ENCODE data around the gene KANK2. TPM values are rescaled to one million over a fixed set of nuclear protein-coding genes. Genes with fewer than 3 reads are reported as not detected.

Gene KANK2
- total and polyA plus RNA-seq, 10 of the 15 experiments (the other 5 are each of a cell fraction or from before 2014, with no cell fraction given): 4.9 to 33.0 (median 21.0) TPM

DNA sequence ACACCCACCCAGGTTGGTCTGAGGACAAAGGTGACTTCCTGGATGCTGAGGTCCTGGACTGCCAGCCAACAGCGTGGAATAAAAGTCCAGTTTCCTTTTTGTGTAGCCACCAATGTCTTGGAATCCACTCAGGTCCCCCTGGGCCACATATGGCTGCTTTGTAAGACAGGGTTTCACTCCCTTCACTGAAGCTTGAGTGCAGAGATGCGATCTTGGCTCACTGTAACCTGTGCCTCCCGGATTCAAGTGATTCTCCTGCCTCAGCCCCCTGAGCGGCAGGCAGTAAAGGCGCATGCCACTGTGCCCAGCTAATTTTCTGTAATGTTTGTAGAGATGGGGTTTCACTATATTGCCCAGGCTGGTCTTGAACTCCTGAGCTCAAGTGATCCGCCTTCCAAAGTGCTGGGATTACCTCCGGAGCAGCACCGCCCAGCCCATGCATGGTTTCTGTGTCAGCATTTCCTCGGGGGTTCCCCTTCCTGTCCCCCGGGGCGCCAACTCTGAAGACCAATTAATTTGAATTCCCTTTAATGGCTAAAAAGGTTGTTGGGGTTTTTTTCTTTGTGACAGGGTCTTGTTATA, 17.5 kb downstream of the KANK2 start (continued):
- TF ChIP-seq, protein P1, sequence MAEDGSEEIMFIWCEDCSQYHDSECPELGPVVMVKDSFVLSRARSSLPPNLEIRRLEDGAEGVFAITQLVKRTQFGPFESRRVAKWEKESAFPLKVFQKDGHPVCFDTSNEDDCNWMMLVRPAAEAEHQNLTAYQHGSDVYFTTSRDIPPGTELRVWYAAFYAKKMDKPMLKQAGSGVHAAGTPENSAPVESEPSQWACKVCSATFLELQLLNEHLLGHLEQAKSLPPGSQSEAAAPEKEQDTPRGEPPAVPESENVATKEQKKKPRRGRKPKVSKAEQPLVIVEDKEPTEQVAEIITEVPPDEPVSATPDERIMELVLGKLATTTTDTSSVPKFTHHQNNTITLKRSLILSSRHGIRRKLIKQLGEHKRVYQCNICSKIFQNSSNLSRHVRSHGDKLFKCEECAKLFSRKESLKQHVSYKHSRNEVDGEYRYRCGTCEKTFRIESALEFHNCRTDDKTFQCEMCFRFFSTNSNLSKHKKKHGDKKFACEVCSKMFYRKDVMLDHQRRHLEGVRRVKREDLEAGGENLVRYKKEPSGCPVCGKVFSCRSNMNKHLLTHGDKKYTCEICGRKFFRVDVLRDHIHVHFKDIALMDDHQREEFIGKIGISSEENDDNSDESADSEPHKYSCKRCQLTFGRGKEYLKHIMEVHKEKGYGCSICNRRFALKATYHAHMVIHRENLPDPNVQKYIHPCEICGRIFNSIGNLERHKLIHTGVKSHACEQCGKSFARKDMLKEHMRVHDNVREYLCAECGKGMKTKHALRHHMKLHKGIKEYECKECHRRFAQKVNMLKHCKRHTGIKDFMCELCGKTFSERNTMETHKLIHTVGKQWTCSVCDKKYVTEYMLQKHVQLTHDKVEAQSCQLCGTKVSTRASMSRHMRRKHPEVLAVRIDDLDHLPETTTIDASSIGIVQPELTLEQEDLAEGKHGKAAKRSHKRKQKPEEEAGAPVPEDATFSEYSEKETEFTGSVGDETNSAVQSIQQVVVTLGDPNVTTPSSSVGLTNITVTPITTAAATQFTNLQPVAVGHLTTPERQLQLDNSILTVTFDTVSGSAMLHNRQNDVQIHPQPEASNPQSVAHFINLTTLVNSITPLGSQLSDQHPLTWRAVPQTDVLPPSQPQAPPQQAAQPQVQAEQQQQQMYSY (CRISPR knock-in tag; IDR thresholded peaks at IDR 0.05): no peak
- TF ChIP-seq BHLHE40 (IDR thresholded peaks at IDR 0.05; ENCODE audit: borderline replicate concordance in 1 of 2, low read depth in 2 of 2, low read length in 1 of 2): peak in 1 of 2 experiments; percentile 20; a peak in 1 of 4 replicates
- TF ChIP-seq, protein P2, sequence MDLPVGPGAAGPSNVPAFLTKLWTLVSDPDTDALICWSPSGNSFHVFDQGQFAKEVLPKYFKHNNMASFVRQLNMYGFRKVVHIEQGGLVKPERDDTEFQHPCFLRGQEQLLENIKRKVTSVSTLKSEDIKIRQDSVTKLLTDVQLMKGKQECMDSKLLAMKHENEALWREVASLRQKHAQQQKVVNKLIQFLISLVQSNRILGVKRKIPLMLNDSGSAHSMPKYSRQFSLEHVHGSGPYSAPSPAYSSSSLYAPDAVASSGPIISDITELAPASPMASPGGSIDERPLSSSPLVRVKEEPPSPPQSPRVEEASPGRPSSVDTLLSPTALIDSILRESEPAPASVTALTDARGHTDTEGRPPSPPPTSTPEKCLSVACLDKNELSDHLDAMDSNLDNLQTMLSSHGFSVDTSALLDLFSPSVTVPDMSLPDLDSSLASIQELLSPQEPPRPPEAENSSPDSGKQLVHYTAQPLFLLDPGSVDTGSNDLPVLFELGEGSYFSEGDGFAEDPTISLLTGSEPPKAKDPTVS (IDR thresholded peaks at IDR 0.05; ENCODE audit: low read depth, low read length): no peak
- TF ChIP-seq, protein P3, sequence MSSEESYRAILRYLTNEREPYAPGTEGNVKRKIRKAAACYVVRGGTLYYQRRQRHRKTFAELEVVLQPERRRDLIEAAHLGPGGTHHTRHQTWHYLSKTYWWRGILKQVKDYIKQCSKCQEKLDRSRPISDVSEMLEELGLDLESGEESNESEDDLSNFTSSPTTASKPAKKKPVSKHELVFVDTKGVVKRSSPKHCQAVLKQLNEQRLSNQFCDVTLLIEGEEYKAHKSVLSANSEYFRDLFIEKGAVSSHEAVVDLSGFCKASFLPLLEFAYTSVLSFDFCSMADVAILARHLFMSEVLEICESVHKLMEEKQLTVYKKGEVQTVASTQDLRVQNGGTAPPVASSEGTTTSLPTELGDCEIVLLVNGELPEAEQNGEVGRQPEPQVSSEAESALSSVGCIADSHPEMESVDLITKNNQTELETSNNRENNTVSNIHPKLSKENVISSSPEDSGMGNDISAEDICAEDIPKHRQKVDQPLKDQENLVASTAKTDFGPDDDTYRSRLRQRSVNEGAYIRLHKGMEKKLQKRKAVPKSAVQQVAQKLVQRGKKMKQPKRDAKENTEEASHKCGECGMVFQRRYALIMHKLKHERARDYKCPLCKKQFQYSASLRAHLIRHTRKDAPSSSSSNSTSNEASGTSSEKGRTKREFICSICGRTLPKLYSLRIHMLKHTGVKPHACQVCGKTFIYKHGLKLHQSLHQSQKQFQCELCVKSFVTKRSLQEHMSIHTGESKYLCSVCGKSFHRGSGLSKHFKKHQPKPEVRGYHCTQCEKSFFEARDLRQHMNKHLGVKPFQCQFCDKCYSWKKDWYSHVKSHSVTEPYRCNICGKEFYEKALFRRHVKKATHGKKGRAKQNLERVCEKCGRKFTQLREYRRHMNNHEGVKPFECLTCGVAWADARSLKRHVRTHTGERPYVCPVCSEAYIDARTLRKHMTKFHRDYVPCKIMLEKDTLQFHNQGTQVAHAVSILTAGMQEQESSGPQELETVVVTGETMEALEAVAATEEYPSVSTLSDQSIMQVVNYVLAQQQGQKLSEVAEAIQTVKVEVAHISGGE (CRISPR knock-in tag; IDR thresholded peaks at IDR 0.05): no peak
- TF ChIP-seq POLR2A (IDR thresholded peaks at IDR 0.05; ENCODE audit: low read depth, low read length): peak; percentile 52
- TF ChIP-seq SMC3 (IDR thresholded peaks at IDR 0.05; ENCODE audit: borderline replicate concordance, low read length): no peak
- TF ChIP-seq, protein P4, sequence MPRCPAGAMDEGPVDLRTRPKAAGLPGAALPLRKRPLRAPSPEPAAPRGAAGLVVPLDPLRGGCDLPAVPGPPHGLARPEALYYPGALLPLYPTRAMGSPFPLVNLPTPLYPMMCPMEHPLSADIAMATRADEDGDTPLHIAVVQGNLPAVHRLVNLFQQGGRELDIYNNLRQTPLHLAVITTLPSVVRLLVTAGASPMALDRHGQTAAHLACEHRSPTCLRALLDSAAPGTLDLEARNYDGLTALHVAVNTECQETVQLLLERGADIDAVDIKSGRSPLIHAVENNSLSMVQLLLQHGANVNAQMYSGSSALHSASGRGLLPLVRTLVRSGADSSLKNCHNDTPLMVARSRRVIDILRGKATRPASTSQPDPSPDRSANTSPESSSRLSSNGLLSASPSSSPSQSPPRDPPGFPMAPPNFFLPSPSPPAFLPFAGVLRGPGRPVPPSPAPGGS (IDR thresholded peaks at IDR 0.05; ENCODE audit: borderline replicate concordance, insufficient read depth, low read depth, low read length, poor library complexity, severe bottlenecking): peak; percentile 45
- TF ChIP-seq TARDBP (IDR thresholded peaks at IDR 0.05; ENCODE audit: borderline replicate concordance): no peak
- no peak for TF ChIP-seq MYC (IDR thresholded peaks at IDR 0.05; ENCODE audit: insufficient read depth, insufficient read length, insufficient replicate concordance, low read length, severe bottlenecking)
- TF ChIP-seq ZBED1 (IDR thresholded peaks at IDR 0.05; ENCODE audit: borderline replicate concordance): no peak
- TF ChIP-seq HDGF (IDR thresholded peaks at IDR 0.05): no peak
- no peak for TF ChIP-seq TCF3 (IDR thresholded peaks at IDR 0.05; ENCODE audit: borderline replicate concordance, insufficient read depth, low read depth, low read length)
- no peak for TF ChIP-seq CBX5 (IDR thresholded peaks at IDR 0.05; ENCODE audit: low read depth)
- TF ChIP-seq, protein P5, sequence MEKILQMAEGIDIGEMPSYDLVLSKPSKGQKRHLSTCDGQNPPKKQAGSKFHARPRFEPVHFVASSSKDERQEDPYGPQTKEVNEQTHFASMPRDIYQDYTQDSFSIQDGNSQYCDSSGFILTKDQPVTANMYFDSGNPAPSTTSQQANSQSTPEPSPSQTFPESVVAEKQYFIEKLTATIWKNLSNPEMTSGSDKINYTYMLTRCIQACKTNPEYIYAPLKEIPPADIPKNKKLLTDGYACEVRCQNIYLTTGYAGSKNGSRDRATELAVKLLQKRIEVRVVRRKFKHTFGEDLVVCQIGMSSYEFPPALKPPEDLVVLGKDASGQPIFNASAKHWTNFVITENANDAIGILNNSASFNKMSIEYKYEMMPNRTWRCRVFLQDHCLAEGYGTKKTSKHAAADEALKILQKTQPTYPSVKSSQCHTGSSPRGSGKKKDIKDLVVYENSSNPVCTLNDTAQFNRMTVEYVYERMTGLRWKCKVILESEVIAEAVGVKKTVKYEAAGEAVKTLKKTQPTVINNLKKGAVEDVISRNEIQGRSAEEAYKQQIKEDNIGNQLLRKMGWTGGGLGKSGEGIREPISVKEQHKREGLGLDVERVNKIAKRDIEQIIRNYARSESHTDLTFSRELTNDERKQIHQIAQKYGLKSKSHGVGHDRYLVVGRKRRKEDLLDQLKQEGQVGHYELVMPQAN (conservative IDR thresholded peaks at IDR 0.05): no peak
- no peak for TF ChIP-seq MYB (IDR thresholded peaks at IDR 0.05; ENCODE audit: borderline replicate concordance, low read depth, low read length)
- peak in 1 of 2 experiments; percentile 46; a peak in 1 of 4 replicates for TF ChIP-seq ETV6 (conservative IDR thresholded peaks at IDR 0.05 in 1 of 2, IDR thresholded peaks at IDR 0.05 in 1 of 2; ENCODE audit: borderline replicate concordance in 1 of 2, low read depth in 1 of 2)

Data from GM12878 (cell line).